ENCODE measurements around the gene EIF3K. TPM values are rescaled to one million over a fixed set of nuclear protein-coding genes. Genes with fewer than 3 reads are reported as not detected.

EIF3K gene
- total and polyA plus RNA-seq, 2 of the 13 experiments (the other 11 are each of a cell fraction or from before 2014, with no cell fraction given): 179 to 258 TPM

DNA sequence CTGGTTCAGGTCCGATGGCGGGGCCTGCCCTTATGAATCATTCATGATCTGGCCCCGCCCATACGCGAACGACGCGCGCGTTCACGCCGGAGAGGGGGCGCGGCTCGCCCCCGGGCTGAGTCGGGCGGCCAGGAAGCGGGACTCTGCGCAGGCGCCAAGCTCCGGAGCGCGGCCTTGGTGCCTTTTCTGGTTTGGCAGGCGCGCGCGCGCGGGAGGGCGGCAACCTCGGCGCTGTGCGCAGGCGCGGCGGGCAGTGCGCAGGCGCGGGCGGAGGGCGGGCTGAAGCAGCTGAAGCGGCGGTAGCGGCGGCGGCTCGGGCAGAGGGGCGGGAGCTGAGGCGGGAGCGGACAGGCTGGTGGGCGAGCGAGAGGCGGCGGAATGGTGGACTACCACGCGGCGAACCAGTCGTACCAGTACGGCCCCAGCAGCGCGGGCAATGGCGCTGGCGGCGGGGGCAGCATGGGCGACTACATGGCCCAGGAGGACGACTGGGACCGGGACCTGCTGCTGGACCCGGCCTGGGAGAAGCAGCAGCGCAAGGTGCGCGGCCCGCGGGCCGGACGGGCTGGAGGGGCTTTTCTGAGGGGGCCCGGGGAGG lies 28.5 kb downstream of the EIF3K start, which contains the start of gene ACTN4 (continued):
- TF ChIP-seq HDAC1 (CRISPR knock-in tag; IDR thresholded peaks at IDR 0.05): 0 out of 2 replicates have a peak, but pooled peaks have one; percentile 40
- no peak for TF ChIP-seq SP1 (IDR thresholded peaks at IDR 0.05)
- peak; percentile 66 for TF ChIP-seq SP1 (CRISPR knock-in tag; IDR thresholded peaks at IDR 0.05)
- 0 out of 2 replicates have a peak, but pooled peaks have one; percentile 17 for TF ChIP-seq POGK (CRISPR knock-in tag; conservative IDR thresholded peaks at IDR 0.05)
- peak; percentile 63 for TF ChIP-seq XRCC5 (optimal IDR thresholded peaks at IDR 0.05; ENCODE audit: low read length)
- TF ChIP-seq SOX5 (CRISPR knock-in tag; IDR thresholded peaks at IDR 0.05; ENCODE audit: borderline replicate concordance): peak; percentile 7; the same call in 1 of the 2 replicates
- peak; percentile 78 for TF ChIP-seq KAT7 (CRISPR knock-in tag; IDR thresholded peaks at IDR 0.05; ENCODE audit: borderline replicate concordance)
- TF ChIP-seq SALL1 (CRISPR knock-in tag; IDR thresholded peaks at IDR 0.05): peak; percentile 82
- peak; percentile 52; the same call in 1 of the 2 replicates for TF ChIP-seq DR1 (CRISPR knock-in tag; IDR thresholded peaks at IDR 0.05)
- TF ChIP-seq THAP7 (CRISPR knock-in tag; IDR thresholded peaks at IDR 0.05): 0 out of 2 replicates have a peak, but pooled peaks have one; percentile 51
- no peak for TF ChIP-seq ZNF878 (CRISPR knock-in tag; IDR thresholded peaks at IDR 0.05)
- TF ChIP-seq JUND (CRISPR knock-in tag; IDR thresholded peaks at IDR 0.05): no peak
- TF ChIP-seq CAMTA2 (CRISPR knock-in tag; IDR thresholded peaks at IDR 0.05; ENCODE audit: borderline replicate concordance): no peak
- TF ChIP-seq, protein P1, sequence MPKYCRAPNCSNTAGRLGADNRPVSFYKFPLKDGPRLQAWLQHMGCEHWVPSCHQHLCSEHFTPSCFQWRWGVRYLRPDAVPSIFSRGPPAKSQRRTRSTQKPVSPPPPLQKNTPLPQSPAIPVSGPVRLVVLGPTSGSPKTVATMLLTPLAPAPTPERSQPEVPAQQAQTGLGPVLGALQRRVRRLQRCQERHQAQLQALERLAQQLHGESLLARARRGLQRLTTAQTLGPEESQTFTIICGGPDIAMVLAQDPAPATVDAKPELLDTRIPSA (CRISPR knock-in tag; IDR thresholded peaks at IDR 0.05; ENCODE audit: borderline replicate concordance): 0 out of 2 replicates have a peak, but pooled peaks have one; percentile 48
- no peak for TF ChIP-seq HDAC6 (IDR thresholded peaks at IDR 0.05; ENCODE audit: low read depth, low read length)
- peak; percentile 71; the same call in 1 of the 2 replicates for TF ChIP-seq KDM5B (CRISPR knock-in tag; IDR thresholded peaks at IDR 0.05; ENCODE audit: borderline replicate concordance)
- peak; percentile 75 for TF ChIP-seq ZNF446 (CRISPR knock-in tag; IDR thresholded peaks at IDR 0.05)
- no peak; the same call in 1 of the 2 replicates for TF ChIP-seq ZSCAN12 (CRISPR knock-in tag; IDR thresholded peaks at IDR 0.05)
- peak; percentile 85 for TF ChIP-seq POLR2AphosphoS5 (IDR thresholded peaks at IDR 0.05; ENCODE audit: low read depth, low read length)
- no peak for TF ChIP-seq ZNF180 (CRISPR knock-in tag; IDR thresholded peaks at IDR 0.05; ENCODE audit: borderline replicate concordance, low read depth)
- TF ChIP-seq ZBTB7A (CRISPR knock-in tag; IDR thresholded peaks at IDR 0.05): 0 out of 2 replicates have a peak, but pooled peaks have one; percentile 42
- TF ChIP-seq ZNF574 (CRISPR knock-in tag; IDR thresholded peaks at IDR 0.05): peak; percentile 57
- peak; percentile 94 for TF ChIP-seq SRY (CRISPR knock-in tag; IDR thresholded peaks at IDR 0.05)
- TF ChIP-seq ZNF543 (CRISPR knock-in tag; IDR thresholded peaks at IDR 0.05): no peak
- peak; percentile 24; the same call in 1 of the 2 replicates for TF ChIP-seq SALL2 (CRISPR knock-in tag; IDR thresholded peaks at IDR 0.05)
- TF ChIP-seq SRF (IDR thresholded peaks at IDR 0.05; ENCODE audit: low read depth, low read length): peak; percentile 65; the same call in 1 of the 2 replicates

Measured in HepG2 (cell line).